Bronchial smooth muscle cell (primary cell): ENCODE measurements around the gene PCDHGA1. TPM values are rescaled to one million over a fixed set of nuclear protein-coding genes. Genes with fewer than 3 reads are reported as not detected.

Experiments
- total RNA-seq: library from RNA; depleted of rRNA; stranded (reverse); fragments of >200 nt; gene quantifications from 2 replicates; pipeline ENCODE4 v1.2.1, GENCODE V29; 2014

PCDHGA1 gene
- total RNA-seq, 1 donor from 2014 or later = 1.3 TPM

DNA sequence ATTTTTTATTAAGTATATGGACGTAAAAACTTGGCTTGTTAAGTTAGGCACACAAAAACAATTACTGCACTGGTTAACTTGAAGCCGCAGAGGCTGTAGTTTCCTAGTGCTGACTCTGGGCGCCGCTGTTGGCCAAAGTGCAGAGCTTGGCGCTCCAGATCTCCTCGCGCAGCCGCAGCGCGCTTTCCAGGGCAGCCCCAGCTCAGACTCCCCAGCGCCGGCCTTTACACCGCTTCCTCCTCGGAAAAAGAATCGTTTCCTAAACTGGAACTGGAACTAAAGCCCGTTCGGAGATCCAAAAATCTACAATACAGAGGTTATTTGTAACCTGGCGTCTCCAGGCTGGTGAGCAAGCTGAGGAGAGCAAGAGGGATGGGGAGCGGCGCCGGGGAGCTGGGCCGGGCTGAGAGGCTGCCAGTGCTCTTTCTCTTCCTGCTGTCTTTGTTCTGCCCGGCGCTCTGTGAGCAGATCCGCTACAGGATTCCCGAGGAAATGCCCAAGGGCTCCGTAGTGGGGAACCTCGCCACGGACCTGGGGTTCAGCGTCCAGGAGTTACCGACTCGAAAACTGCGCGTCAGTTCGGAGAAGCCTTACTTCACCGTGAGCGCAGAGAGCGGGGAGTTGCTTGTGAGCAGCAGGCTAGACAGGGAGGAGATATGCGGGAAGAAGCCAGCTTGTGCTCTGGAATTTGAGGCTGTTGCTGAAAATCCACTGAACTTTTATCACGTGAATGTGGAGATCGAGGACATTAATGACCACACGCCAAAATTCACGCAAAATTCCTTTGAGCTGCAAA lies 67.6 kb downstream of the PCDHGA1 start, which contains the start of gene PCDHGB5:
TSS of gene PCDHGB5 (plus strand) at position 192 of the 796 bp plus-strand sequence. CDS start at position 373, 181 bp downstream.

DNA sequence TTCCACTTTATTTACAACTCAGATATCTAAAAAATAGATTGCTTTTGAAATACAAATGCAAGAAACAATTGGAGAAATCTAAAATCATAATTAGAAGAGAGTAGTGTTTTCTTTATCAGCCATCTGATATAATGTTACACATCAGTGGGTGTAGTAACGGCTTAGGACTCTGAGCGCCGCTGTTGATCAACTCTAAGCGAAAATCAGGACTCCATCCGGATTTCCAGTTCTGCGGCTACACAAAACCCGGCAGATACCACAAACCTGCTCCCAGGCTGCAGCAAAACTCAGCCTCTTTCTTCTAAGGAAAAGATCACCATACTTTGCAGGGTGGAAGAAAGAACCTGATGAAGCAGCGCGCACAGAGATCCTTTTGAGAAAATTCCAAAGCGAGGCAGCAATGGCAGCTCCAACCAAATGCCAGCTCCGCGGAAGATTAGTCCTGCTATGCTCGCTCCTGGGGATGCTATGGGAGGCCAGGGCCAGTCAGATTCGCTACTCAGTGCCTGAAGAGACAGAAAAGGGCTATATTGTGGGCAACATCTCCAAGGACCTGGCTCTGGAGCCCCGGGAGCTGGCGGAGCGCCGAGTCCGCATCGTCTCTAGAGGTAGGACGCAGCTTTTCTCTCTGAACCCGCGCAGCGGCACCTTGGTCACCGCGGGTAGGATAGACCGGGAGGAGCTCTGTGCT lies 72.4 kb downstream of the PCDHGA1 start, which contains the start of gene PCDHGA9:
TSS of gene PCDHGA9 (plus strand) at position 226 of the 691 bp plus-strand sequence. CDS start at position 401, 175 bp downstream.

DNA sequence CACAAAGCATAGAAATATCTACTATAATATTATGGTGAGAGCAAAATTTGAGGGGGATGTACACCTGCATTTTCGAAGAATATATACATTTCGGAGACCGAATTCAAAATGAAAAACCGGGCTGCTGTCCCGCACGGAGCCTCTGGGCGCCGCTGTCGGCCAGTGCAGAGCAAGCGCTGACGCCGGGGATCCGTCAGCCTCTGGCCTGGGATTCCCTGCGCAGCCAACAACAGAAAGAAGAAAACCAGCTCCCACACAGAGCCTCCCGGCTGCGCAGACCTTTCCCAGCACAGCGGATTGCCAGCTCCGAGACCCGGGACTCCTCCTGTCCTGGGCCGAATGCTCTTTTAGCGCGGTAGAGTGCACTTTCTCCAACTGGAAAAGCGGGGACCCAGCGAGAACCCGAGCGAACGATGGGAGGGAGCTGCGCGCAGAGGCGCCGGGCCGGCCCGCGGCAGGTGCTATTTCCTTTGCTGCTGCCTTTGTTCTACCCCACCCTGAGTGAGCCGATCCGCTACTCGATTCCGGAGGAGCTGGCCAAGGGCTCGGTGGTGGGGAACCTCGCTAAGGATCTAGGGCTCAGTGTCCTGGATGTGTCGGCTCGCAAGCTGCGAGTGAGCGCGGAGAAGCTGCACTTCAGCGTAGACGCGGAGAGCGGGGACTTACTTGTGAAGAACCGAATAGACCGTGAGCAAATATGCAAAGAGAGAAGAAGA lies 77.6 kb downstream of the PCDHGA1 start, which contains the start of gene PCDHGB6:
TSS of gene PCDHGB6 (plus strand) at position 232 of the 716 bp plus-strand sequence. CDS start at position 414, 182 bp downstream.

DNA sequence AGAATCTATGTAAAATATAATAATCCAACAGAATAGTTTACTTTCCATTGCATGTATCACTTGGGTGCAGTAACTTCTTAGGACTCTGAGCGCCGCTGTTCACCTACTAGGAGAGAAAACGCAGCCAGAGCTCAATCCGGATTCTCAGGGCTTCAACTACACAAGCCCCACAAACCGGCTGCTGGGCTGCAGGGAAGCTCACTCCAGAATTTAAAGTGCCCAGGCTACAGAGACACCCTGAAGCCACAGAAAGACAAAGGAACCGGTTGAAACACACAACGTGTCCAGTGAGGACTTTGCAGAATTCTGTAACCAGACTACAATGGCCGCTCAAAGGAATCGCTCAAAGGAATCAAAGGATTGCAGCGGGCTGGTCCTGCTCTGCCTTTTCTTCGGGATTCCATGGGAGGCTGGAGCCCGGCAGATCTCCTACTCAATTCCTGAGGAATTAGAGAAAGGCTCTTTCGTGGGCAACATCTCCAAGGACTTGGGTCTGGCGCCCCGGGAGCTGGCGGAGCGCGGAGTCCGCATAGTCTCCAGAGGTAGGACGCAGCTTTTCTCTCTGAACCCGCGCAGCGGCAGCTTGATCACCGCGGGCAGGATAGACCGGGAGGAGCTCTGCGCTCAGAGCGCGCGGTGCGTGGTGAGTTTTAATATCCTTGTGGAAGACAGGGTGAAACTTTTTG lies 82.7 kb downstream of the PCDHGA1 start, which contains the start of gene PCDHGA10:
TSS of gene PCDHGA10 (plus strand) at position 134 of the 686 bp plus-strand sequence. CDS start at position 323, 189 bp downstream.

DNA sequence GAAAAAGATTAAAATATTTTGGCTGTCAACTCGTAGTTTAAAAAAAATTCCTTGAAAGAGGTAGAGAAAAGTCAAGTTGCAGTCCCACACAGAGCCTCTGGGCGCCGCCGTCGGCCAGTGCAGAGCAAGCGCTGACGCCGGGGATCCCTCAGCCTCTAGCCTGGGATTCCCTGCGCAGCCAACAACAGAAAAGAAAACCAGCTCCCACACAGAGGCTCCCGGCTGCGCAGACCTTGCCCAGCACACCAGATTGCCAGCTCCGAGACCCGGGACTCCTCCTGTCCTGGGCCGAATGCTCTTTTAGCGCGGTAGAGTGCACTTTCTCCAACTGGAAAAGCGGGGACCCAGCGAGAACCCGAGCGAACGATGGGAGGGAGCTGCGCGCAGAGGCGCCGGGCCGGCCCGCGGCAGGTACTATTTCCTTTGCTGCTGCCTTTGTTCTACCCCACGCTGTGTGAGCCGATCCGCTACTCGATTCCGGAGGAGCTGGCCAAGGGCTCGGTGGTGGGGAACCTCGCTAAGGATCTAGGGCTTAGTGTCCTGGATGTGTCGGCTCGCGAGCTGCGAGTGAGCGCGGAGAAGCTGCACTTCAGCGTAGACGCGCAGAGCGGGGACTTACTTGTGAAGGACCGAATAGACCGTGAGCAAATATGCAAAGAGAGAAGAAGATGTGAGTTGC lies 87.3 kb downstream of the PCDHGA1 start, which contains the start of gene PCDHGB7:
TSS of gene PCDHGB7 (plus strand) at position 184 of the 679 bp plus-strand sequence. CDS start at position 367, 183 bp downstream.

DNA sequence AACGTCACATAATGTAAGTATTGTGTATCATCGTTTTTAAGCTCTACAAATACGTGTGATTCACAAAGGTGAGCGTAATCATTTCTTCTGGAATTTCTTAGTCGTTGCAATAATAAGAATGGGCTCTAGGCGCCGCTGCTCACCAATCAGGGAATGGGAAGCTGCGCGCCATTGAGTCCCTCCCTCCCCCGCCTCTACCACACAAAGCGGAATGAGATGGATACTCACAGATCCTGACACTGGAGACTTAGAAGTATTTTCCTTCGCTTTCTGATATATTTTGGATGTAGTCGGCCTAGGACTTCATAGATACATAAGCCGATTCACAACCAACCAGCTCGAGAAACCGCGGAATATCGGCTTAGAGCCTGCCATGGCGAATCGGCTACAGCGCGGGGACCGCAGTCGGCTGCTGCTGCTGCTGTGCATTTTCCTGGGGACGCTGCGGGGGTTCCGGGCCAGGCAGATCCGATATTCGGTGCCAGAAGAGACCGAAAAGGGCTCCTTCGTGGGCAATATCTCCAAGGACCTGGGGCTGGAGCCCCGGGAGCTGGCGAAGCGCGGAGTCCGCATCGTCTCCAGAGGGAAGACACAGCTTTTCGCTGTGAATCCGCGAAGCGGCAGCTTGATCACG lies 90.7 kb downstream of the PCDHGA1 start, which contains the start of gene PCDHGA11:
TSS of gene PCDHGA11 (plus strand) at position 197 of the 634 bp plus-strand sequence. CDS start at position 374, 177 bp downstream.

DNA sequence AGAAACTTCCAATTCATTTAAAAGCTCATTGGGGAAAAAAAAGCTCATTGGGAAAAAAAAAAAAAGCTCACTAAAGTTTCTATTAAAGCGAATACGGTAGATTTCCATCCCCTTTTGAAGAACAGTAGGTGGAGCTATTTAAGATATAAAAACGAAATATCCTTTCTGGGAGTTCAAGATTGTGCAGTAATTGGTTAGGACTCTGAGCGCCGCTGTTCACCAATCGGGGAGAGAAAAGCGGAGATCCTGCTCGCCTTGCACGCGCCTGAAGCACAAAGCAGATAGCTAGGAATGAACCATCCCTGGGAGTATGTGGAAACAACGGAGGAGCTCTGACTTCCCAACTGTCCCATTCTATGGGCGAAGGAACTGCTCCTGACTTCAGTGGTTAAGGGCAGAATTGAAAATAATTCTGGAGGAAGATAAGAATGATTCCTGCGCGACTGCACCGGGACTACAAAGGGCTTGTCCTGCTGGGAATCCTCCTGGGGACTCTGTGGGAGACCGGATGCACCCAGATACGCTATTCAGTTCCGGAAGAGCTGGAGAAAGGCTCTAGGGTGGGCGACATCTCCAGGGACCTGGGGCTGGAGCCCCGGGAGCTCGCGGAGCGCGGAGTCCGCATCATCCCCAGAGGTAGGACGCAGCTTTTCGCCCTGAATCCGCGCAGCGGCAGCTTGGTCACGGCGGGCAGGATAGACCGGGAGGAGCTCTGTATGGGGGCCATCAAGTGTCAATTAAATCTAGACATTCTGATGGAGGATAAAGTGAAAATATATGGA lies 100.2 kb downstream of the PCDHGA1 start, which contains the start of gene PCDHGA12:
TSS of gene PCDHGA12 (plus strand) at position 176 of the 782 bp plus-strand sequence. CDS start at position 429, 253 bp downstream.

DNA sequence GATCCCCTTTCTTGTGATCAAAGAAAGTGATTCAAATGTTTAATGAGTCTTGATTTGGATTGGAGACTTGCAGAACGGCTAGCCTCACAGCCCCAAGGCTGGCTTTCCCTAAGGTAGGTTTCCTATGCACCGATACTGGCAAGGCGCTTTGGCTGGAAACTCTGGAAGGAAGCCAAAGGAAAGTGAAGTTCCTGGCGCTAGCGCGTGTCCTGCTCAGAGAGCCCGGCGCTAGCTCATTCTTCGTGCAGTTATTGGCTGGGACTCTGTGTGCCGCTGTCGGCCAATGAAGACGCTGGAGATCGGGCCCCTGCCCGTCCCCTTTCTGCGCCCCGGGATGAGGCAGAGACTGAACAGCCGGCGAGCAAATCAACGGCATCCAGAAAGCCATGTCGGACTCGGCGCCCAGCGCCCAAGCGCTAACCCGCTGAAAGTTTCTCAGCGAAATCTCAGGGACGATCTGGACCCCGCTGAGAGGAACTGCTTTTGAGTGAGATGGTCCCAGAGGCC lies 145.4 kb downstream of the PCDHGA1 start, which contains the start of gene PCDHGC3:
TSS of gene PCDHGC3 (plus strand) at position 342 of the 507 bp plus-strand sequence. CDS start at position 493, 151 bp downstream.

DNA sequence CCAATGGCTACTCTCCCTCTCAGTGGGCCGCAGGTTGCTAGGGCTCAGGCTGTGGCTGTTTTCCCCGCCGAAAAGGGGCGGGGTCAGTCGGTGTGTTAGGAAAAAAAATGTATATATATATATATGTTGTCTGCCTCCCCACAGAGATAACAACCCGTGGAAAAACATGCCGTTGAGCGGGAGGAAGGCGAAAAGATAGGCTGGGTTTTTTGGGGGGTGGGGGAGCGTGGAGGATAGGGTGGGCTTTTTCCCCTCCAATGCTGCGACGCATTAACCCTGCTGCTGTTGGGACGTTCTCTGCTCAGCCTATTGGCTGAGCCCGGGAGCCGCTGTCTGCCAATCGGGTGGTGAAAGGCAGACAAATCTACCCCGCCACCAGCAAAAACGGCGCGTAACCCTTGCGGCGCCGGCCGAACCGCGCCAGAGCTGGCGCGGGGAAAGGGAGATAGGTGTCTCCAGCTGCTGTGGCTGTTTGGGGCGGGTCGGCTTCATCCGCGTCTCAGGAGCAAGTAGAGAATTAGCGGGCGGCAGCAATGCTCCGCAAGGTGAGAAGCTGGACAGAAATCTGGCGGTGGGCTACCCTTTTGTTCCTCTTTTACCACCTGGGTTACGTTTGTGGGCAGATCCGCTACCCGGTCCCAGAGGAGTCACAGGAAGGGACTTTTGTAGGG lies 154.5 kb downstream of the PCDHGA1 start, which contains the start of gene PCDHGC4:
TSS of gene PCDHGC4 (plus strand) at position 390 of the 671 bp plus-strand sequence. CDS start at position 534, 144 bp downstream.

DNA sequence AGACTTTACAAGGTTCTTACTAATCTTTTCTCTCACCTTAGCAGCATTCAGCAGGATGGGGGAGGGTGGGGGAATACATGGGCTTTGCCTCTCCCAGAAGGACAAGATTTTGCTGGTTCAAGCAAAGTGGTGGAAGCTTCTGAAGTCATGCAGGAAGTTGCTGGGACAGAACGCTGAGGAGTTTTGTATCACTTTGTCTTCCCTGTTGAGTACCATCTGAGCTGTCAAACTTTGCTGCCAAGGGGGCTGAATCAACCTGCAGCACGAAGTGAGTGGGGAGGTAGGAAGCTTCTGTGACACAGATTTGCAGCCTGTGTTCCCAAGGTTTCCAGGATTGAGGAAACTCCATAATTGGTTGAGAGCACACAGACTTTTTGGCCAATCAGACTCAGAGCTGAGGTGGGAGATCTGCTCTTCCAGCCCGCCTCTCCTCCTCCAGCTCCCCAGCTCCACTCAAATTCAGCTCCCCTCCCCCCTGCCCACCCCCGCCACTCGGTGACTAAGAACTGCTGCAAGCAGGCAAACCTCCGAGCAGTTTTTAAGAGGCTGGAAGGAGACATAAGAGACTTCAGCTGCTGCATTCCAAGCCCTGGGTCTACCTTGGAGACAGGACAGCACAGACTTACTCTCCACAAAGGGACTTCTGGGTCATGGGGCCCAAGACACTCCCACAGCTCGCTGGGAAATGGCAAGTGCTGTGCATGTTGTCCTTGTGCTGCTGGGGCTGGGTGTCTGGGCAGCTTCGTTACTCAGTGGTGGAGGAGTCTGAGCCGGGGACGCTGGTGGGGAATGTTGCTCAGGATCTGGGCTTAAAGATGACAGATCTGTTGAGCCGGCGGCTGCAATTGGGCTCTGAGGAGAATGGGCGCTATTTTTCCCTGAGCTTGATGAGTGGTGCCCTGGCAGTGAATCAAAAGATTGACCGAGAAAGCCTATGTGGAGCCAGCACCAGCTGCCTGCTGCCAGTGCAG lies 158.6 kb downstream of the PCDHGA1 start, which contains the start of gene PCDHGC5:
TSS of gene PCDHGC5 (plus strand) at position 491 of the 971 bp plus-strand sequence. CDS start at position 651, 160 bp downstream.

Other genes with a start within 250 kb of the PCDHGA1 start
- 1.3 and 8.4 TPM in 2 replicates for gene PCDHB2, start 235.9 kb upstream of the PCDHGA1 start, total RNA-seq
- gene PCDHB3, start 230.0 kb upstream of the PCDHGA1 start, total RNA-seq = 0.16 and 0.52 TPM in 2 replicates
- gene PCDHB4, start 208.7 kb upstream of the PCDHGA1 start, total RNA-seq = 0.94 TPM in 1 of 2 replicates, not detected in the other
- gene PCDHB5, start 195.3 kb upstream of the PCDHGA1 start, total RNA-seq = 0.32 and 3.3 TPM in 2 replicates
- 0.16 and 0.17 TPM in 2 replicates for gene PCDHB6, start 180.5 kb upstream of the PCDHGA1 start, total RNA-seq
- gene PCDHB7, start 157.9 kb upstream of the PCDHGA1 start, total RNA-seq = 0.32 and 0.60 TPM in 2 replicates
- gene PCDHB8, start 152.7 kb upstream of the PCDHGA1 start, total RNA-seq = 0.32 and 0.69 TPM in 2 replicates
- gene PCDHB16, start 148.1 kb upstream of the PCDHGA1 start, total RNA-seq = 0.16 and 2.1 TPM in 2 replicates
- 0.16 and 0.69 TPM in 2 replicates for gene PCDHB9, start 143.4 kb upstream of the PCDHGA1 start, total RNA-seq
- 0.47 and 1.4 TPM in 2 replicates for gene PCDHB10, start 138.2 kb upstream of the PCDHGA1 start, total RNA-seq
- 0.16 and 0.69 TPM in 2 replicates for gene PCDHB11, start 130.9 kb upstream of the PCDHGA1 start, total RNA-seq
- 0.16 and 0.86 TPM in 2 replicates for gene PCDHB12, start 121.8 kb upstream of the PCDHGA1 start, total RNA-seq
- gene PCDHB13, start 116.6 kb upstream of the PCDHGA1 start, total RNA-seq = 0.32 and 0.94 TPM in 2 replicates
- gene PCDHB14, start 107.2 kb upstream of the PCDHGA1 start, total RNA-seq = 0.63 and 2.6 TPM in 2 replicates
- 0.32 and 0.60 TPM in 2 replicates for gene PCDHB15, start 85.1 kb upstream of the PCDHGA1 start, total RNA-seq
- 0.32 TPM in 1 of 2 replicates, not detected in the other for gene SLC25A2, start 26.5 kb upstream of the PCDHGA1 start, total RNA-seq
- gene TAF7, start 9.7 kb upstream of the PCDHGA1 start, total RNA-seq = 67.1 and 89.5 TPM in 2 replicates
- 2.3 and 4.9 TPM in 2 replicates for gene PCDHGA2, start 8.2 kb downstream of the PCDHGA1 start, total RNA-seq
- 1.0 and 1.9 TPM in 2 replicates for gene PCDHGA3, start 13.3 kb downstream of the PCDHGA1 start, total RNA-seq
- 1.5 and 3.8 TPM in 2 replicates for gene PCDHGB1, start 19.6 kb downstream of the PCDHGA1 start, total RNA-seq
- 1.1 and 4.7 TPM in 2 replicates for gene PCDHGA4, start 24.5 kb downstream of the PCDHGA1 start, total RNA-seq
- 3.0 and 4.1 TPM in 2 replicates for gene PCDHGB2, start 29.5 kb downstream of the PCDHGA1 start, total RNA-seq
- gene PCDHGA5, start 33.6 kb downstream of the PCDHGA1 start, total RNA-seq = 1.6 and 2.0 TPM in 2 replicates
- gene PCDHGB3, start 39.7 kb downstream of the PCDHGA1 start, total RNA-seq = 5.1 and 5.4 TPM in 2 replicates
- 2.4 and 3.9 TPM in 2 replicates for gene PCDHGA6, start 43.4 kb downstream of the PCDHGA1 start, total RNA-seq
- 5.7 and 11.5 TPM in 2 replicates for gene PCDHGA7, start 52.2 kb downstream of the PCDHGA1 start, total RNA-seq
- 26.7 and 34.0 TPM in 2 replicates for gene PCDHGB4, start 57.2 kb downstream of the PCDHGA1 start, total RNA-seq
- 3.5 and 4.4 TPM in 2 replicates for gene PCDHGA8, start 62.1 kb downstream of the PCDHGA1 start, total RNA-seq
- 33.0 and 33.1 TPM in 2 replicates for gene PCDHGB5, start 67.4 kb downstream of the PCDHGA1 start, total RNA-seq
- 2.9 and 3.8 TPM in 2 replicates for gene PCDHGA9, start 72.3 kb downstream of the PCDHGA1 start, total RNA-seq
- gene PCDHGB6, start 77.5 kb downstream of the PCDHGA1 start, total RNA-seq = 3.0 and 3.7 TPM in 2 replicates
- gene PCDHGA10, start 82.5 kb downstream of the PCDHGA1 start, total RNA-seq = 2.3 and 7.1 TPM in 2 replicates
- 5.2 and 9.9 TPM in 2 replicates for gene PCDHGB7, start 87.2 kb downstream of the PCDHGA1 start, total RNA-seq
- 7.0 and 12.0 TPM in 2 replicates for gene PCDHGA11, start 90.5 kb downstream of the PCDHGA1 start, total RNA-seq
- 7.4 and 15.8 TPM in 2 replicates for gene PCDHGA12, start 100.0 kb downstream of the PCDHGA1 start, total RNA-seq
- gene PCDHGC3, start 145.5 kb downstream of the PCDHGA1 start, total RNA-seq = 55.5 and 158 TPM in 2 replicates
- 3.2 and 3.3 TPM in 2 replicates for gene PCDHGC4, start 154.5 kb downstream of the PCDHGA1 start, total RNA-seq
- 3.5 and 4.4 TPM in 2 replicates for gene PCDHGC5, start 158.6 kb downstream of the PCDHGA1 start, total RNA-seq